ENCODE data around the gene NRBF2.

Gene NRBF2

GRCh38 chr10:63106111-63106755 lies 26.9 kb upstream of the NRBF2 start:
- no peak overlapping the region for H3K27ac Mint-ChIP-seq
- H3K36me3 Mint-ChIP-seq (ENCODE audit: low read depth), result no peaks in the 10 kb centered on the region
- peaks cover 8% of the 10 kb centered on the region for H3K27me3 Mint-ChIP-seq (ENCODE audit: low read depth)
- H3K9me3 Mint-ChIP-seq, result no peaks in the 10 kb centered on the region
- no peak overlapping the region for H3K4me3 Mint-ChIP-seq
- H3K4me1 Mint-ChIP-seq (ENCODE audit: low read depth), result no peaks in the 10 kb centered on the region

DNA sequence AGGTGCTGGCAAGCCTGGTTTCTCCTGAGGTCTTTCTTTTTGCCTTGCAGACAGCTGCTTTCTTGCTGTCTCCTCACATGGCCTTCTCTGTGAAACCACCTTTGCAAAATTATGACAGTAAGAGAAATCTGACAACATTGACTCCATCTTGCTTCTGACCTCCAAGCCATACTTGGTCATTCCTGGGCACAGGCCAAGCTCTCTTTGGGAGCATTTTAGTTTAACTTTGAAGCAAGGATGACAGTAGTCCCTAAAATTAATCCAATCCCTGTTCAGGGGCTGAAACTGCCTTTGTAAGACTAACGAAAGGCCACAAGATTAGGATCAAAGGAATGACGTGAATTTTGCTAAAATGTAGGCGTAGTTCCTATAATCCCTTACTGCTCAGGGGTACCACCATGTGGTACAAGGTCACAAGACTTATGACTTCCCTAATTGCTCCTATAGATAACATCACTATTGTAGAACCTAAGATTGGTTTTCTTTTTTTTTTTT lies 25.1 kb upstream of the NRBF2 start:
- Mint-ChIP-seq H3K4me3 (no peak overlapping the region), H3K36me3 (ENCODE audit: low read depth) (no peaks in the 10 kb centered on the region)

DNA sequence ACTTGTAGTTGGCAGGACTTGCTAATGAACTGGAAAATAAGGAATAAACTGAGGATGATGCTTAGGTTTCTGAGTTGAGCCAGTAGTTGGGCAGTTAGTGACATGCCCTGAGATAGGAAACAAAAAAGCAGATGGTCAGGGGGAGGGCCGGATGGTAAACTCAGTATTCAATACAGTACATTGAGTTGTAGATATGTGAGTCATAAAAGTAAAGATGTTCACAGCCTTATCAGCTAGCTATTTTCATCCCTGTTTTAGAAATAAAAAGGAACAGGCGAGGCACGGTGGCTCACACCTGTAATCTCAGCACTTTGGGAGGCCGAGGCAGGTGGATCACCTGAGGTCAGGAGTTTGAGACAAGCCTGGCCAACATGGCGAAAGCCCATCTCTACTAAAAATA lies 22.2 kb upstream of the NRBF2 start:
- Mint-ChIP-seq H3K9me3 (no peaks in the 10 kb centered on the region), H3K4me1 (ENCODE audit: low read depth) (no peaks in the 10 kb centered on the region), H3K4me3 (no peak overlapping the region), H3K27ac (no peak overlapping the region), H3K36me3 (ENCODE audit: low read depth) (no peaks in the 10 kb centered on the region), H3K27me3 (ENCODE audit: low read depth) (peaks cover 11% of the 10 kb centered on the region)

More for the DNA sequence above, 25.1 kb upstream of the NRBF2 start:
- Mint-ChIP-seq H3K27ac (no peak overlapping the region), H3K9me3 (no peaks in the 10 kb centered on the region), H3K27me3 (ENCODE audit: low read depth) (peaks cover 8% of the 10 kb centered on the region), H3K4me1 (ENCODE audit: low read depth) (no peaks in the 10 kb centered on the region)

- Mint-ChIP-seq H3K4me3 (no peak overlapping the region), H3K27ac (no peak overlapping the region), H3K27me3 (ENCODE audit: low read depth) (peaks cover 11% of the 10 kb centered on the region), H3K4me1 (ENCODE audit: low read depth) (no peaks in the 10 kb centered on the region), H3K36me3 (ENCODE audit: low read depth) (no peaks in the 10 kb centered on the region), H3K9me3 (no peaks in the 10 kb centered on the region)
Observed at GRCh38 chr10:63114031-63114814, 18.9 kb upstream of the NRBF2 start.

GRCh38 chr10:63115732-63116383 lies 17.3 kb upstream of the NRBF2 start:
- Mint-ChIP-seq H3K4me3 (no peak overlapping the region), H3K36me3 (ENCODE audit: low read depth) (no peaks in the 10 kb centered on the region), H3K9me3 (no peaks in the 10 kb centered on the region), H3K4me1 (ENCODE audit: low read depth) (no peaks in the 10 kb centered on the region), H3K27ac (no peak overlapping the region), H3K27me3 (ENCODE audit: low read depth) (peaks cover 9% of the 10 kb centered on the region)

GRCh38 chr10:63116452-63117072 lies 16.6 kb upstream of the NRBF2 start:
- Mint-ChIP-seq H3K4me1 (ENCODE audit: low read depth) (no peaks in the 10 kb centered on the region), H3K4me3 (no peak overlapping the region), H3K36me3 (ENCODE audit: low read depth) (no peaks in the 10 kb centered on the region), H3K27me3 (ENCODE audit: low read depth) (peaks cover 8% of the 10 kb centered on the region), H3K27ac (no peak overlapping the region), H3K9me3 (no peaks in the 10 kb centered on the region)

DNA sequence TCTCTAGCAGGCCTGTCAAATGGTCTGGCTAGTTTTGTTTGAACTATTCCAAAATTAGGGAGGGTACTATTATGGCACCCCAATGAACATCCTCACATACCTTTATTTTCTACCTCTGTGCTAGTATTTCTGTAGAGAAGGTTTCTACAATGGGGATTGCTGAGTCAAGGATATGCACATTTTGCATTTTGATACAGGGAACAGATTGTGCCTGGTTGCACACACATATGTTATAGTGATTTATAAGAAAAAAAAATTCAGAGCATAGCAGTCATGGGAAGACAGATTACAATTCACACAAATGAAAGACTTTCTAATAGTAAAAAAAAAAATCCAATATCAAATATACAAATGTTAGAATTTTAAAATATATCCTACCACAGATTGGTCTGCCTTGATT lies 14.1 kb upstream of the NRBF2 start:
- peaks cover 4% of the 10 kb centered on the region for H3K27me3 Mint-ChIP-seq (ENCODE audit: low read depth)
- H3K9me3 Mint-ChIP-seq, result no peaks in the 10 kb centered on the region
- no peaks in the 10 kb centered on the region for H3K36me3 Mint-ChIP-seq (ENCODE audit: low read depth)
- no peaks in the 10 kb centered on the region for H3K4me1 Mint-ChIP-seq (ENCODE audit: low read depth)
- H3K27ac Mint-ChIP-seq, result no peak overlapping the region
- H3K4me3 Mint-ChIP-seq, result no peak overlapping the region

DNA sequence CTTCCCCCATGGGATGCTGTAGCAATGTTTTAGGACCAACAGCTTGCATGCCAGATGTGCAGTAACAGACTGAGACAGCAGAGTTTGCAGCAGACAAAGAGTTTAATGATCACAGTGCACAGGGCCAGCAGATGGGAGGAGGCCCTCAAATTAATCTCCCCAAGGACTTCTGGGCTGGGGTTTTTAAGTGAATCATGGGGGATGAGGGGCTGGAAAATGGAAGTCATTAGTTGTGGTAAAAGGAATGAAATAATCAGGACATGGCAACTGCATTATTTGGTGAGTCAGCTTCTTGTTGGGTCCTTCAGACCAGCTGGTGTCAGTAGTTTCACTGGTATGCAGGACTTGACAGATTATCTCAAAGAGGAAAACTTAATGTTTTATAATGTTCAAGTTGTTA lies 12.6 kb upstream of the NRBF2 start:
- Mint-ChIP-seq H3K4me3 (no peak overlapping the region), H3K36me3 (ENCODE audit: low read depth) (no peaks in the 10 kb centered on the region), H3K9me3 (no peaks in the 10 kb centered on the region), H3K4me1 (ENCODE audit: low read depth) (no peaks in the 10 kb centered on the region), H3K27me3 (ENCODE audit: low read depth) (no peaks in the 10 kb centered on the region), H3K27ac (no peak overlapping the region)

- Mint-ChIP-seq H3K4me1 (ENCODE audit: low read depth) (no peaks in the 10 kb centered on the region), H3K9me3 (no peaks in the 10 kb centered on the region), H3K4me3 (no peak overlapping the region), H3K36me3 (ENCODE audit: low read depth) (no peaks in the 10 kb centered on the region), H3K27me3 (ENCODE audit: low read depth) (peaks cover 4% of the 10 kb centered on the region), H3K27ac (no peak overlapping the region)
Observed at GRCh38 chr10:63123727-63124362, 9.3 kb upstream of the NRBF2 start.

- H3K4me1 Mint-ChIP-seq (ENCODE audit: low read depth), result no peaks in the 10 kb centered on the region
- no peaks in the 10 kb centered on the region for H3K36me3 Mint-ChIP-seq (ENCODE audit: low read depth)
- H3K9me3 Mint-ChIP-seq, result no peaks in the 10 kb centered on the region
- no peak overlapping the region for H3K27ac Mint-ChIP-seq
- H3K4me3 Mint-ChIP-seq, result no peak overlapping the region
- H3K27me3 Mint-ChIP-seq (ENCODE audit: low read depth), result peaks cover 9% of the 10 kb centered on the region
Observed at GRCh38 chr10:63125459-63125858, 7.7 kb upstream of the NRBF2 start.

GRCh38 chr10:63128443-63128842 lies 4.7 kb upstream of the NRBF2 start:
- Mint-ChIP-seq H3K36me3 (ENCODE audit: low read depth) (no peaks in the 10 kb centered on the region), H3K4me1 (ENCODE audit: low read depth) (peaks cover 5% of the 10 kb centered on the region), H3K27ac (no peak overlapping the region), H3K27me3 (ENCODE audit: low read depth) (peaks cover 9% of the 10 kb centered on the region), H3K9me3 (no peaks in the 10 kb centered on the region), H3K4me3 (no peak overlapping the region)

- Mint-ChIP-seq H3K4me3 (no peak overlapping the region), H3K9me3 (no peaks in the 10 kb centered on the region), H3K27ac (no peak overlapping the region), H3K27me3 (ENCODE audit: low read depth) (peaks cover 9% of the 10 kb centered on the region), H3K36me3 (ENCODE audit: low read depth) (no peaks in the 10 kb centered on the region), H3K4me1 (ENCODE audit: low read depth) (peaks cover 10% of the 10 kb centered on the region)
Observed at GRCh38 chr10:63129888-63130287, 3.2 kb upstream of the NRBF2 start.

DNA sequence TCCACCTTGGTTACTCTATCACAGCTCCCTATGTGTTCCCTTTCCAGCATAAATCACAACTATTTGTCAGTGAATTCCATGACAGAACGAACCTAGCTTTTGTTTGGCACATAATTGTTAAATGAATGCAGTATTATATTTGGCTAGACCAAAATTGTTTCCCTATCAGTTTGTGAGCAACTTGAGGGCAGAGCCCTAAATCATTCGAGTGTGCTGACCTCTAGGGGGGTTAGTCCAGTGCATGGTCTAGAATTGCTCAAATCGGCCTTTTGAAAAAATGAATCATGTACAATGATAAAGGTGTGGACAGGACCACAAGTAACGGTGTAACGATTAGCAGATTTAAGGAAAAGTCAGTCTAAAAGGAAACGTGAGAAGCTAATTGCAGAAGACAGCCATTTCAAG lies 475 bp upstream of the NRBF2 start:
- Mint-ChIP-seq H3K4me3 (peak overlapping the region; percentile 95), H3K9me3 (no peaks in the 10 kb centered on the region), H3K4me1 (ENCODE audit: low read depth) (peaks cover 24% of the 10 kb centered on the region), H3K27me3 (ENCODE audit: low read depth) (peaks cover 5% of the 10 kb centered on the region), H3K36me3 (ENCODE audit: low read depth) (peaks cover 5% of the 10 kb centered on the region), H3K27ac (peak overlapping the region; percentile 96)

Data from T-helper 1 cell treated with Interleukin-12 subunit alpha and Interleukin-12 subunit beta and Interleukin-4 antibody, amounts not matched to agents 30 μg/mL and 1 μg/mL, for 36 hours (primary cell).